Measurements from ENCODE around the gene TBCE.

DNA sequence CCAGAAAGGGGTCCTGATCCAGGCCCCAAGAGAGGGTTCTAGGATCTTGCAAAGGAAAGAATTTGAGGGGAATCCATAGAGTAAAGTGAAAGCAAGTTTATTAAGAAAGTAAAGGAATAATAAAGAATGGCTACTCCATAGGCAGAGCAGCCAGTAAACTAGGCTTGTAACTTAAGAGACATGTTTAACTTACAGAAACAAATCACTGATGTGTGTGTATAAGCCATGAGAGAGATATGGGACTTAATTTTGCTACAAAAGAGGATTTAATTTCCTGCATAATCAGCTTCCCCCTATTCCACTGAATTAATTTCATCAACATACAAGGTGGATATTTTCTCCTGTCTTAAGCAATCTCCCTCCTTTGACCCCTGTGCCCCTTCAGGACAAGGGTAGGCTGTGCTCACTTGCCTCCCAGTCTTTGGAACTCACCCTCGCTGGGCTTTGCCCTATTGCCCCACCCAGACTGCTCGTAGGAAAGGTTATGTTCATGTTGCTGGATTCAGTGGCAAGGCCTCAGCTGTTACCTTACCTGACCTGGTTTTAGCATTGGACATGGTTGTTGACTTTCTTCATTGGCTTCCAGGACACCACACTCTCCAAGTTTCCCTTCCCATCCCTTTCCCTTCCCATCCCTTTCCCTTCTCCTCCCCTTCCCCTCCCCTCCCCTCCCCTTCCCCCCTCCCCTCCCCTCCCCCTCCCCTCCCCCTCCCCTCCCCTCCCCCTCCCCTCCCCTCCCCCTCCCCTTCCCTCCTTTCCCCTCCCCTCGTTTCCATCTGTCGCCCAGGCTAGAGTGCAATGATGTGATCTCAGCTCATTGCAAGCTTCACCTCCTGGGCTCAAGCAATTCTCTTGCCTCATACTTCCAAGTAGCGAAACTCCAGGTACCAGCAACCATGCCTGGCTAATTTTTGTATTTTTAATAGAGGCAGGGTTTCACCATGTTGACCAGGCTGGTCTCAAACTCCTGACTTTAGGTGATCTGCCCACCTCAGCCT lies 44.6 kb downstream of the TBCE start:
- TF ChIP-seq, protein P1, sequence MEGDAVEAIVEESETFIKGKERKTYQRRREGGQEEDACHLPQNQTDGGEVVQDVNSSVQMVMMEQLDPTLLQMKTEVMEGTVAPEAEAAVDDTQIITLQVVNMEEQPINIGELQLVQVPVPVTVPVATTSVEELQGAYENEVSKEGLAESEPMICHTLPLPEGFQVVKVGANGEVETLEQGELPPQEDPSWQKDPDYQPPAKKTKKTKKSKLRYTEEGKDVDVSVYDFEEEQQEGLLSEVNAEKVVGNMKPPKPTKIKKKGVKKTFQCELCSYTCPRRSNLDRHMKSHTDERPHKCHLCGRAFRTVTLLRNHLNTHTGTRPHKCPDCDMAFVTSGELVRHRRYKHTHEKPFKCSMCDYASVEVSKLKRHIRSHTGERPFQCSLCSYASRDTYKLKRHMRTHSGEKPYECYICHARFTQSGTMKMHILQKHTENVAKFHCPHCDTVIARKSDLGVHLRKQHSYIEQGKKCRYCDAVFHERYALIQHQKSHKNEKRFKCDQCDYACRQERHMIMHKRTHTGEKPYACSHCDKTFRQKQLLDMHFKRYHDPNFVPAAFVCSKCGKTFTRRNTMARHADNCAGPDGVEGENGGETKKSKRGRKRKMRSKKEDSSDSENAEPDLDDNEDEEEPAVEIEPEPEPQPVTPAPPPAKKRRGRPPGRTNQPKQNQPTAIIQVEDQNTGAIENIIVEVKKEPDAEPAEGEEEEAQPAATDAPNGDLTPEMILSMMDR (IDR thresholded peaks at IDR 0.05): no peak
- TF ChIP-seq POLR2A (IDR thresholded peaks at IDR 0.05): no peak
